ENCODE data around the gene PTPRM. TPM values are rescaled to one million over a fixed set of nuclear protein-coding genes. Genes with fewer than 3 reads are reported as not detected.

Gene PTPRM
- total RNA-seq, 4 donors from 2014 or later, result 22.5 to 92.5 (median 39.2) TPM

DNA sequence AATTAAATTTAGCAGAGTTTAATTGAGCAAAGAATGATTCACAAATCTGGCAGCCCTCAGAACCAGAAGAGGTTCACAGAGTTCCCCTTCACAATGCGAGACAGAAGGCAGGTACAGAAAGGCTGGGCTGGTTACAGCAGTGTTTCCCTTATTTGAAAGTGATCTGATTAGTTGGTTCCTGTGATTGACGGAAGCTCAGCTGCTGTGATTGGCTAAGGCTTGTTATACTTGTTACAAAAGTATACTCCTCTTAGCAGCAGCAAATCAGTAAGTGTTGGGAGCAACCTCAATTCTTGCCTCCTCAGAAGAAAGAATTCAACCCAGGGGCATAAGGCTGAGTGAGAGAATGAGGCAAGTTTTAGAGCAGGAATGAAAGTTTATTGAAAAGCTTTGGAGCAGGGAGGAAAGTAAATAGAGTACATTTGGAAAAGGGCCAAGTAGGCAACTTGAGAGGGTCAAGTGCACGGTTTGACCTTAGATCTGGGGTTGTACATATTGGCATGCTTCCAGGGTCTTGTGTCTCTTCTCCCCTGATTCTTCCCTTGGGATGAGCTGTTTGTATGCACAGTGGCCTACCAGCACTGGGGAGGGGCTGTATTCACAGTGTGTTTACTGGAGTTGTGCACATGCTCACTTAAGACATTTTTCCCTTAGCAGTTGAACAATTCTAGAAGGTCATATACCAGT lies 610.4 kb downstream of the PTPRM start:
- Histone ChIP-seq H3K36me3 (no peaks in the 10 kb centered on the region), H3K4me3 (no peak overlapping the region), H3K27ac (peak overlapping the region in 1 of 4 donors; percentile 47), H3K4me1 (peaks cover 0 to 22% (median 2%) of the 10 kb centered on the region in 4 donors), H3K9me3 (no peaks in the 10 kb centered on the region), H3K27me3 (no peaks in the 10 kb centered on the region)
- intact Hi-C loops (cut with DNase I; ENCODE audit: low total_unique reads), result no loop called here
- DNase-seq, result no peak
- TF ChIP-seq POLR2A (IDR thresholded peaks at IDR 0.05), result no peak
- no peak for TF ChIP-seq CTCF (IDR thresholded peaks at IDR 0.05)
- no peak for TF ChIP-seq EP300 (IDR thresholded peaks at IDR 0.05; ENCODE audit: low read depth)
- no peak for TF ChIP-seq POLR2AphosphoS5 (IDR thresholded peaks at IDR 0.05)
- WGBS, 2 donors (ENCODE audit: low coverage in 1 of 2), result 13 to 36% methylated on average over 2 to 3 of the region's 3 CpGs
- in situ Hi-C loops (cut with MboI; ENCODE audit: low pct_ligation_motif_present in 1 of 4, low pct_unique_long_range_greater_than_20kb in 1 of 4, low sequenced_read_pairs in 3 of 4), result loop anchor here in 1 of 4 donors (25.0 kb wide), 1 partner anchor 110 kb away; no protein-coding TSS in a partner anchor

- no peak for DNase-seq
- no peak overlapping the region for H3K27ac ChIP-seq
- TF ChIP-seq CTCF (IDR thresholded peaks at IDR 0.05), result no peak
- TF ChIP-seq POLR2AphosphoS5 (IDR thresholded peaks at IDR 0.05), result no peak
- TF ChIP-seq POLR2A (IDR thresholded peaks at IDR 0.05), result no peak
- TF ChIP-seq EP300 (IDR thresholded peaks at IDR 0.05; ENCODE audit: low read depth), result no peak
Observed at GRCh38 chr18:8186413-8186812, 619.3 kb downstream of the PTPRM start.

GRCh38 chr18:8188184-8188583 lies 621.1 kb downstream of the PTPRM start:
- WGBS, 2 donors (ENCODE audit: low coverage in 1 of 2), result 75 to 80% methylated on average over 2 to 7 of the region's 7 CpGs
- TF ChIP-seq POLR2A (IDR thresholded peaks at IDR 0.05), result no peak
- no peak for TF ChIP-seq CTCF (IDR thresholded peaks at IDR 0.05)
- TF ChIP-seq POLR2AphosphoS5 (IDR thresholded peaks at IDR 0.05), result no peak
- TF ChIP-seq EP300 (IDR thresholded peaks at IDR 0.05; ENCODE audit: low read depth), result no peak

More at GRCh38 chr18:8186413-8186812, 619.3 kb downstream of the PTPRM start:
- H3K4me3 ChIP-seq, result no peak overlapping the region
- H3K27me3 ChIP-seq, result no peaks in the 10 kb centered on the region
- in situ Hi-C loops (cut with MboI; ENCODE audit: low pct_ligation_motif_present in 1 of 4, low pct_unique_long_range_greater_than_20kb in 1 of 4, low sequenced_read_pairs in 3 of 4) (loop anchor here in 1 of 4 donors (25.0 kb wide), 1 partner anchor 101 kb away; no protein-coding TSS in a partner anchor), intact Hi-C loops (cut with DNase I; ENCODE audit: low total_unique reads) (no loop called here)
- 55 to 62% methylated on average over 1 to 2 of the region's 2 CpGs for WGBS, 2 donors (ENCODE audit: low coverage in 1 of 2)
- H3K9me3 ChIP-seq, result no peaks in the 10 kb centered on the region
- H3K36me3 ChIP-seq, result no peaks in the 10 kb centered on the region
- no peaks in the 10 kb centered on the region for H3K4me1 ChIP-seq

DNA sequence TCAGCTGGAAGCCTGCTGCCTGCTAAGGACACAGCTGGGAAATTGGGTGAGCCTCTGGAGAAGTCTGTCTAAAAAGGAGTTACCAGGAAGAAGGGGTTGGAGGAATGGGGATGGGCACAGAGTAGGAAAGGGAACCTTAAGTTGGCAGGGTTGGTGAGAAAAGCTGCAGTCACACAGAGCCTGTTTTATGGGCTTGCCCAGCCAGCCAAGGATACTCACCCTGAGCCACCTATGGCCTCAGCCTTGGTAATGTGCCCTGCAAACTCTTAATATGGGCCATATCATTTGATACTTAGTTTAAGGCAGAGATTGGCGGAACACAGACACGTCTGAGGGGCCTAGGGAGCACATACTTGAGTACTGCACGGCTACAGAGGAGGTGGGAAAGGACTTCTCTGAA lies 623.9 kb downstream of the PTPRM start:
- H3K27me3 ChIP-seq, result no peaks in the 10 kb centered on the region
- no peak overlapping the region for H3K4me3 ChIP-seq
- DNase-seq, result no peak
- intact Hi-C loops (cut with DNase I; ENCODE audit: low total_unique reads) (no loop called here), in situ Hi-C loops (cut with MboI; ENCODE audit: low pct_ligation_motif_present in 1 of 4, low pct_unique_long_range_greater_than_20kb in 1 of 4, low sequenced_read_pairs in 3 of 4) (loop anchor here in 1 of 4 donors (25.0 kb wide), 1 partner anchor 96 kb away; no protein-coding TSS in a partner anchor)
- 76% methylated on average over 3 of the region's 3 CpGs; no CpG with 5 or more reads in 1 of the 2 donors for WGBS, 2 donors (ENCODE audit: low coverage in 1 of 2)
- H3K27ac ChIP-seq, result no peak overlapping the region
- H3K4me1 ChIP-seq, result no peaks in the 10 kb centered on the region
- H3K36me3 ChIP-seq, result no peaks in the 10 kb centered on the region
- no peaks in the 10 kb centered on the region for H3K9me3 ChIP-seq
- TF ChIP-seq EP300 (IDR thresholded peaks at IDR 0.05; ENCODE audit: low read depth), result no peak
- no peak for TF ChIP-seq CTCF (IDR thresholded peaks at IDR 0.05)
- no peak for TF ChIP-seq POLR2AphosphoS5 (IDR thresholded peaks at IDR 0.05)
- no peak for TF ChIP-seq POLR2A (IDR thresholded peaks at IDR 0.05)

More at GRCh38 chr18:8188184-8188583, 621.1 kb downstream of the PTPRM start:
- Histone ChIP-seq H3K9me3 (no peaks in the 10 kb centered on the region), H3K4me1 (no peaks in the 10 kb centered on the region), H3K27me3 (no peaks in the 10 kb centered on the region), H3K36me3 (no peaks in the 10 kb centered on the region), H3K4me3 (no peak overlapping the region), H3K27ac (no peak overlapping the region)
- in situ Hi-C loops (cut with MboI; ENCODE audit: low pct_ligation_motif_present in 1 of 4, low pct_unique_long_range_greater_than_20kb in 1 of 4, low sequenced_read_pairs in 3 of 4) (loop anchor here in 1 of 4 donors (25.0 kb wide), 1 partner anchor 99 kb away; no protein-coding TSS in a partner anchor), intact Hi-C loops (cut with DNase I; ENCODE audit: low total_unique reads) (no loop called here)
- no peak for DNase-seq
